ENCODE results near the gene CACNA2D3. TPM values are rescaled to one million over a fixed set of nuclear protein-coding genes. Genes with fewer than 3 reads are reported as not detected.

The CACNA2D3 gene
- total RNA-seq, 1 donor from 2014 or later = 17.2 TPM

- Histone ChIP-seq H3K27me3 (no peaks in the 10 kb centered on the region), H3K4me1 (peaks cover 34% of the 10 kb centered on the region), H3K27ac (no peak overlapping the region), H3K4me3 (no peak overlapping the region), H3K9me3 (no peaks in the 10 kb centered on the region), H3K36me3 (no peaks in the 10 kb centered on the region)
- DNase-seq (ENCODE audit: extremely low spot score in 2 of 2) = no peak
- intact Hi-C loops (cut with DNase I) = no loop called here
- TF ChIP-seq POLR2AphosphoS5 (IDR thresholded peaks at IDR 0.05; ENCODE audit: insufficient read depth in 1 of 2, low read depth in 1 of 2) (no peak), POLR2A (IDR thresholded peaks at IDR 0.05) (no peak)
- TF ChIP-seq, protein P1, sequence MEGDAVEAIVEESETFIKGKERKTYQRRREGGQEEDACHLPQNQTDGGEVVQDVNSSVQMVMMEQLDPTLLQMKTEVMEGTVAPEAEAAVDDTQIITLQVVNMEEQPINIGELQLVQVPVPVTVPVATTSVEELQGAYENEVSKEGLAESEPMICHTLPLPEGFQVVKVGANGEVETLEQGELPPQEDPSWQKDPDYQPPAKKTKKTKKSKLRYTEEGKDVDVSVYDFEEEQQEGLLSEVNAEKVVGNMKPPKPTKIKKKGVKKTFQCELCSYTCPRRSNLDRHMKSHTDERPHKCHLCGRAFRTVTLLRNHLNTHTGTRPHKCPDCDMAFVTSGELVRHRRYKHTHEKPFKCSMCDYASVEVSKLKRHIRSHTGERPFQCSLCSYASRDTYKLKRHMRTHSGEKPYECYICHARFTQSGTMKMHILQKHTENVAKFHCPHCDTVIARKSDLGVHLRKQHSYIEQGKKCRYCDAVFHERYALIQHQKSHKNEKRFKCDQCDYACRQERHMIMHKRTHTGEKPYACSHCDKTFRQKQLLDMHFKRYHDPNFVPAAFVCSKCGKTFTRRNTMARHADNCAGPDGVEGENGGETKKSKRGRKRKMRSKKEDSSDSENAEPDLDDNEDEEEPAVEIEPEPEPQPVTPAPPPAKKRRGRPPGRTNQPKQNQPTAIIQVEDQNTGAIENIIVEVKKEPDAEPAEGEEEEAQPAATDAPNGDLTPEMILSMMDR (IDR thresholded peaks at IDR 0.05) = no peak
Observed at GRCh38 chr3:54889731-54890130, 767.4 kb downstream of the CACNA2D3 start.

GRCh38 chr3:54891540-54891897, 769.2 kb downstream of the CACNA2D3 start:
- H3K9me3 ChIP-seq = no peaks in the 10 kb centered on the region
- no peaks in the 10 kb centered on the region for H3K36me3 ChIP-seq
- peak overlapping the region; percentile 74 for H3K27ac ChIP-seq
- H3K27me3 ChIP-seq = no peaks in the 10 kb centered on the region
- peak in 1 of 2 donors; percentile 94 for DNase-seq (ENCODE audit: extremely low spot score in 2 of 2)
- H3K4me3 ChIP-seq = no peak overlapping the region
- TF ChIP-seq POLR2AphosphoS5 (IDR thresholded peaks at IDR 0.05; ENCODE audit: insufficient read depth in 1 of 2, low read depth in 1 of 2) (peak; percentile 57 to 90), POLR2A (IDR thresholded peaks at IDR 0.05) (no peak)
- TF ChIP-seq, protein P1 (IDR thresholded peaks at IDR 0.05) = peak in 1 of 3 experiments; percentile 42
- intact Hi-C loops (cut with DNase I) = no loop called here
- H3K4me1 ChIP-seq = peaks cover 34% of the 10 kb centered on the region

DNA sequence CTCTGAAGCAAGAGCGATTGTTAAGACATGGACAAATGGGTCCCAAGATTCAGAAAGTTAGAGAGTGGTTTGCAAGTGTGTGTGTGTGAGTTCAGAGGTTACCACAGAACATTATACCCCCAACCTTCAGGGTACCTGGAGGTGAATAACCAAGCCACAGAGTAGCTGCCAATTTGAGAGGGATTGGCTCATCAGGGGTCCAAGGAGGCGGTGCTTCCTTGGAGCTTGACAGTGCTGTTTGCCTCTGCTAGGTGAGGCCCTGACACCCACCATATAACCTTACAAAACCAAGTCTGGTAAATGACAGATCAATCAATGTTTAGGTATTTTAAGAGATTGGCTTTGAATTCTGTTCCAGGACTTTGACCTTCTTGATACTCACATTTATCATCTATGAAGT, 769.8 kb downstream of the CACNA2D3 start:
- no peaks in the 10 kb centered on the region for H3K27me3 ChIP-seq
- DNase-seq (ENCODE audit: extremely low spot score in 2 of 2) = no peak
- TF ChIP-seq POLR2A (IDR thresholded peaks at IDR 0.05) (no peak), POLR2AphosphoS5 (IDR thresholded peaks at IDR 0.05; ENCODE audit: insufficient read depth in 1 of 2, low read depth in 1 of 2) (no peak)
- TF ChIP-seq, protein P1 (IDR thresholded peaks at IDR 0.05) = no peak
- H3K4me1 ChIP-seq = peaks cover 34% of the 10 kb centered on the region
- H3K36me3 ChIP-seq = no peaks in the 10 kb centered on the region
- intact Hi-C loops (cut with DNase I) = no loop called here
- no peak overlapping the region for H3K4me3 ChIP-seq
- H3K9me3 ChIP-seq = no peaks in the 10 kb centered on the region
- peak overlapping the region; percentile 74 for H3K27ac ChIP-seq

DNA sequence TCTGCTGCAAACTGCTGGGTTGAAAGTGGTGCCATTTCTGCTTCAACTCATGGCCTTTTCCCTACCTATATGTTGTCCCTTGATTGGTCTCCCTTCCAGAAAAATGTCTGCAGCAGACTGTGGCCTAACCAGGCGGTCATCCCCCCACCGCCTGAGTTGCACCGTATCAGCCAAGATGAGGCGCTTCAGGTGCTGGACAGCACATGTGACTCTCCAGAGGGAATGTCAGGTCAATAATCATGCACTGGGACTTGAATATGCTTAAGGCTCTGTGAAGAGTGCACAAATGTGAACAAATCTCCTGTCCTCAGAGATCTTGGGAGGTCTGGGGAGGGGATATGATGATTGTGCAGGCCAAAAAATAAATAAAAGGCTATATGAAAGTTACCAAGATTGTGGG, 773.3 kb downstream of the CACNA2D3 start:
- intact Hi-C loops (cut with DNase I) = no loop called here
- no peaks in the 10 kb centered on the region for H3K27me3 ChIP-seq
- no peak overlapping the region for H3K4me3 ChIP-seq
- TF ChIP-seq POLR2AphosphoS5 (IDR thresholded peaks at IDR 0.05; ENCODE audit: insufficient read depth in 1 of 2, low read depth in 1 of 2) (no peak), POLR2A (IDR thresholded peaks at IDR 0.05) (no peak)
- TF ChIP-seq, protein P1 (IDR thresholded peaks at IDR 0.05) = no peak
- H3K27ac ChIP-seq = no peak overlapping the region
- no peak for DNase-seq (ENCODE audit: extremely low spot score in 2 of 2)
- H3K4me1 ChIP-seq = peaks cover 40% of the 10 kb centered on the region
- no peaks in the 10 kb centered on the region for H3K36me3 ChIP-seq
- H3K9me3 ChIP-seq = no peaks in the 10 kb centered on the region

DNA sequence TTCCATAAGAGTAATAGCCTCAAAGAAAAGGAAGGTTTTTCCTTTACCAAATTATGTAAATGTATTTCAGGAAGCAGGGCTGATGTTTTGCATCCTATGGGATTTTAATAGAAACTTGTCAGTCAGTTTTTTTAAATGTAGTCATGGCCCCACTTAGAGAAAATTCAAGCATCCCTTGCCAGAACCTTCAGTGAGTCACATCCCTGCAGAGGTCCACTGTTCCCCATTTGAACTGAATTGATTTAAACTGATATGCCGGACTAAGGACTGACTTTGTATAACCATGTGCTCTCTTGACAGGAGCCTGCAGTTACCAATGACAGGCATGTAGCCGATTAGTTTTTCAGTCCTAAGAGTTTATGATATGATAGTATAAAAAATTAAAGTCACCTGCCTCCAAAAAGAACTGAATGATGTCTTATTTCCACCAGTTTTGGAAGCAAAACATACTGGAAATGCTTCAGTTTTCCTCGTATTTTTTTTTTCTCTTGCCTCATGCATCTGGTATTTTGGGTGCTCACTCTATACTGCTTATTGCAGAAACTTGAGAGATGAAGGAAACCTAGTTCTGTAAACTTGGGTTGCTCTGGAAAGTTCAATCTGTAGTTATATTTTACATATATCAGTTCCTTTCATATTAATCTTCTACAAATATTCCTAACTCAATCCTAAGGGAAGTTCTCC, 774.8 kb downstream of the CACNA2D3 start:
- TF ChIP-seq POLR2A (IDR thresholded peaks at IDR 0.05) (no peak), POLR2AphosphoS5 (IDR thresholded peaks at IDR 0.05; ENCODE audit: insufficient read depth in 1 of 2, low read depth in 1 of 2) (no peak)
- TF ChIP-seq, protein P1 (IDR thresholded peaks at IDR 0.05) = no peak
- H3K36me3 ChIP-seq = no peaks in the 10 kb centered on the region
- no peak overlapping the region for H3K4me3 ChIP-seq
- H3K27me3 ChIP-seq = no peaks in the 10 kb centered on the region
- H3K9me3 ChIP-seq = no peaks in the 10 kb centered on the region
- no peak for DNase-seq (ENCODE audit: extremely low spot score in 2 of 2)
- H3K4me1 ChIP-seq = peaks cover 24% of the 10 kb centered on the region
- no peak overlapping the region for H3K27ac ChIP-seq
- intact Hi-C loops (cut with DNase I) = no loop called here
